Tibial artery (tissue), 4 donors: ENCODE measurements around the gene STK32C.
A peak's percentile ranks its signal among the peaks of the same experiment; 100 is the strongest.

Source experiments
- DNase-seq, 2 donors: peaks; one replicate each; pipeline ENCODE4 v3.0.0-alpha.2; 2019
- H3K27ac ChIP-seq, 2 donors: fragments of 200-600 bp; sonication (generic) in 1 of 2; 1 replicate in 1 of 2; 2 replicates in 1 of 2; pipeline ENCODE4 v1.5.1; 2018 to 2019; ENCODE audit warnings: mild to moderate bottlenecking in 1 of 2
- H3K27me3 ChIP-seq, 2 donors: fragments of 200-600 bp; sonication (generic) in 1 of 2; one replicate each; pipeline versions ENCODE4 v1.5.1 to v1.6.0; 2016 to 2019
- H3K36me3 ChIP-seq, 3 donors: fragments of 200-600 bp; sonication (generic) in 2 of 3; one replicate each; pipeline ENCODE4 v1.5.1; 2016 to 2019; ENCODE audit warnings: mild to moderate bottlenecking in 2 of 3
- H3K4me1 ChIP-seq, 4 donors: fragments of 200-600 bp; sonication (generic) in 2 of 4; 1 replicate in 3 of 4; 2 replicates in 1 of 4; pipeline ENCODE4 v1.5.1; 2016 to 2019
- H3K4me3 ChIP-seq, 2 donors: fragments of 200-600 bp; sonication (generic) in 1 of 2; 1 replicate in 1 of 2; 2 replicates in 1 of 2; pipeline ENCODE4 v1.5.1; 2018 to 2019; ENCODE audit warnings: mild to moderate bottlenecking in 2 of 2
- H3K9me3 ChIP-seq, 3 donors: fragments of 200-600 bp; sonication (generic) in 1 of 3; one replicate each; pipeline ENCODE4 v1.5.1; 2016 to 2019
- CTCF ChIP-seq, 2 experiments: fragments of 200-600 bp in 1 of 2; fragments of 450-650 bp in 1 of 2; IDR thresholded peaks; one replicate each; pipeline ENCODE4 v1.5.1; 2017 to 2019; ENCODE audit warnings: antibody characterized with exemption in 2 of 2, mild to moderate bottlenecking in 1 of 2, moderate library complexity in 1 of 2
- intact Hi-C: fragments of 100-400 bp; cut with DNase I; formaldehyde crosslinking; loops from one replicate; pipeline ENCODE4 v1.15.0; 2023; ENCODE audit warnings: low total_unique reads

STK32C gene

DNA sequence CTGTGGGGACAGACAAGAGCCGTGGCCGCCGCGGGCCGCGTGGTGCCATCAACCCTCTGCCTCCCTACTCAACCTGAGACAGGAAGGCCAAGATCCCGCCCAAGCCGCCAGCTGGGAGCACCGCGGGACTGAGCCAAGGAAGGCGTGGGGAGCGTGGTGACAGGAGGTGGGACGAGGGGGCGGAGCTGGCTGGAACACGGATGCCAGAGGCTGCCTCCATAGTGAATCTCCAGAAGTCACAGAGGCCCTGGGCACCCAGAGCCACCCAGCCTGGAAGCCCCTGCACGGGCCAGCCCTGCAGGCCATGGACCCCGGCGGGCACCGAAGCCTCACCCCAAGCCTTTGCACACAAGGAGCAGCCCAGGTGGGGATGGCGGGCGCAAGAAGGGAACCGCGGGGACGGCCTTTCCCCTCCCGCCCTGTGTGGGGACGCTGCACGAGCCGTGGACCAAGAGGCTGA is 139.1 kb downstream of the STK32C start:
- intact Hi-C loops, result no loop called here
- peaks cover 0 to 43% of the 10 kb centered on the region in 2 donors for H3K27me3 ChIP-seq

GRCh38 chr10:132167976-132168375 is 139.8 kb downstream of the STK32C start:
- intact Hi-C loops, result no loop called here
- no peak for DNase-seq

More for the DNA sequence above, 139.1 kb downstream of the STK32C start:
- Histone ChIP-seq H3K9me3 (no peaks in the 10 kb centered on the region), H3K27ac (no peak overlapping the region), H3K4me1 (peaks cover 0 to 1% (median 0%) of the 10 kb centered on the region in 4 donors), H3K4me3 (no peak overlapping the region), H3K36me3 (peaks cover 0 to 21% (median 0%) of the 10 kb centered on the region in 3 donors)
- DNase-seq, result peak in 1 of 2 donors; percentile 59
- no peak for TF ChIP-seq CTCF (IDR thresholded peaks at IDR 0.05)

DNA sequence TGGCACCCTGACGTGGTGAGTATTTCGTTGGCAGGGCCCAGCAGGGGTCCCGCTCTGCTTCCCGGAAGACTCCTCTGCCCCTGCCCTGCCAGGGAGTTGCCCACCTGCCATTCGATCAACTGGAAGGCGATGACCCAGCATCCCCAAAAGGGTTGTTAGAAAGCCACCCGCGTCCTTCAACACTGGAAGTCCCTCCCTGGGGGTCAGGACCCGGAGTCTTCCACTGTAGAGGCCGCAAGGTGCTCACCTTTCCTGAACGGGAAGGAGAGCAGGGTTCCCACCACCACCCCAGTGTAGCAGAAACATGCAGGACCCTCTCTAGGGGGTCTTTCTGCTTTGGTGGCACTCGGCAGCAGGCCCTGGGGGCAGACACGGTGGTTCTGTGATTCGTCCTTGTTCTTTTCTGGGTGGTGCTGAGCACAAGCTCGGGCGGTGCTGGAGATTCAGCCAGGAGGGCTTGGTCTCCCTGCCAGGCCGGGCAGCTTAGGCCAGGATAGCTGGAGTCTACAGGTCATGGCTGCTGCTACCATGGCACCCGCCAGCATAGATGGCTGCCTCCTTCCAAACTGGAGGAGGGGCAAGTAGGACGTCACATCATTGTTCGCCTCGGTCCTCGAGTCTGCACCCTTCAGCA is 140.6 kb downstream of the STK32C start:
- no peak for TF ChIP-seq CTCF (IDR thresholded peaks at IDR 0.05)
- DNase-seq, result peak in 1 of 2 donors; percentile 58
- Histone ChIP-seq H3K36me3 (peaks cover 0 to 21% (median 0%) of the 10 kb centered on the region in 3 donors), H3K9me3 (no peaks in the 10 kb centered on the region), H3K4me1 (peaks cover 0 to 16% (median 10%) of the 10 kb centered on the region in 4 donors), H3K4me3 (no peak overlapping the region), H3K27ac (no peak overlapping the region), H3K27me3 (peaks cover 0 to 48% of the 10 kb centered on the region in 2 donors)
- intact Hi-C loops, result no loop called here

More at GRCh38 chr10:132167976-132168375, 139.8 kb downstream of the STK32C start:
- H3K27me3 ChIP-seq, result peaks cover 0 to 48% of the 10 kb centered on the region in 2 donors
- no peak for TF ChIP-seq CTCF (IDR thresholded peaks at IDR 0.05)
- no peaks in the 10 kb centered on the region for H3K9me3 ChIP-seq
- peaks cover 0 to 8% (median 4%) of the 10 kb centered on the region in 4 donors for H3K4me1 ChIP-seq
- peaks cover 0 to 21% (median 0%) of the 10 kb centered on the region in 3 donors for H3K36me3 ChIP-seq
- no peak overlapping the region for H3K27ac ChIP-seq
- H3K4me3 ChIP-seq, result no peak overlapping the region

DNA sequence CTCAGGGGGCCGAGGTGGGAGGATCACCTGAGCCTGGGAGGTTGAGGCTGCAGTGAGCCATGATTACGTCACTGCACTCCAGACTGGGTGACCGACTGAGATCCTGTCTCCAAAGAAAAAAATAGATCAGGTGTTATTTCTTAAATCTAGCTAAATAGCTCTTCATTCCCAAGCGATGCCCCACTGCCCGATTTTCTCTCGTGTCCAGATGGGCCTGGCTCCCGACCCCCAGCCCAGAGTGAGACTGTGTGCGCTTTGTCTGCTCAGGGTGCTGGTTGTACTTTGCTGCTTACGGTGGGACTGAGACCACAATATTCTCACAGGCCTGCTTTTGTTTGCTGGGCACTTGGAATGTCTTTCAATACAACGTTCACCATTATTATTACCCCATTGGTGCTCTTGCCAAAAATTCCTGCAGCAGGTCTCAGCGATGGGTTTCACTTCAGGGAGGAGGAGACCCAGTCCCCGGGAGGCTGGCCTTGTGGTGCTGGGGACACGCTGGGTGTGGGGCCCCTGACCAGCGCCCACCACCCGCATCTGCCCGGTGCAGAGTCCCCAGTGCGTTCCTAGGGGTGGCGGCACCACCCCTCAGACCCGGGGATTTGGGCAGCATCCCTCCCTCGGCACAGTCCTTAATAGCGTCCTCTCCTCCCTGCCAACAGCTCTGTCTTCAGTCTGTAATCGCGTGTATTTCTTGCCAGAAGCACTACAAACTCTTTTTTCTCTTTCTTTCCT is 141.4 kb downstream of the STK32C start:
- Histone ChIP-seq H3K36me3 (peaks cover 0 to 21% (median 0%) of the 10 kb centered on the region in 3 donors), H3K27ac (no peak overlapping the region), H3K9me3 (no peaks in the 10 kb centered on the region), H3K4me3 (no peak overlapping the region), H3K4me1 (peaks cover 0 to 19% (median 10%) of the 10 kb centered on the region in 4 donors), H3K27me3 (peaks cover 0 to 48% of the 10 kb centered on the region in 2 donors)
- TF ChIP-seq CTCF (IDR thresholded peaks at IDR 0.05), result no peak
- intact Hi-C loops, result no loop called here
- no peak for DNase-seq

DNA sequence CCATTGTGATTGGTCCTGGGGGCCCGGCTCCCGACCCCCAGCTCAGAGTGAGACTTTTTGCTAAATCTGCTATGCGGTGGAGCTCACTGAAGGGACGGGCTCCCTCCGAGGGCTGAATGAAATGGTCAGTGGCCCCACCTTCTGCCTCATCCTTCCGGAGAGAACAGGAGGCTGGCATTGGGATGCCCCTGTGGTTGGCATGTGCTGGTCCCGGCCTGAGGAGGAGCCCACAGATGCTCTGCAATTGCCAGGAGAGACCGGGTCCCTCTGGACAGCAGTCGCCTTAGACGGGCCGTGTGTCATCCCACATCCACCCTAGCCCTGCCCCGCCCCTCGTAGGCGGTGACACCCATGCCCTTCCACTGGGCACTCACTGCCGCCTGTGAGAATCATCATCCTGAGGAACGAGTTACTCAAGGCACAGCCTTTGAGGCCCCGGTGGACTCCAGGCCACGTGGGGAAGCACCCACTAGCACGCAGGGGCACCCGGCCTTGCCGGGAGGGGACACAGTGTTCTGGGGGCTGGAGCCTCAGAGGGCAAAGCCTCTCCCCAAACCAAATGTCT is 142.3 kb downstream of the STK32C start:
- Histone ChIP-seq H3K4me3 (no peak overlapping the region), H3K9me3 (no peaks in the 10 kb centered on the region), H3K27ac (no peak overlapping the region), H3K27me3 (peaks cover 0 to 40% of the 10 kb centered on the region in 2 donors), H3K4me1 (peaks cover 0 to 19% (median 10%) of the 10 kb centered on the region in 4 donors), H3K36me3 (peaks cover 0 to 21% (median 0%) of the 10 kb centered on the region in 3 donors)
- intact Hi-C loops, result no loop called here
- no peak for DNase-seq
- no peak for TF ChIP-seq CTCF (IDR thresholded peaks at IDR 0.05)
